Glomerular endothelial cell (primary cell): ENCODE data around the gene FASN. TPM values are rescaled to one million over a fixed set of nuclear protein-coding genes. Genes with fewer than 3 reads are reported as not detected.

Experiments
- DNase-seq: peaks from one replicate; pipeline ENCODE4 v3.0.0-alpha.2; 2011; ENCODE audit warnings: low read depth, low spot score; ENCODE audit errors: extremely low read depth
- total RNA-seq: library from RNA; depleted of rRNA; stranded (reverse); fragments of >200 nt; gene quantifications from 2 replicates; pipeline ENCODE4 v1.2.3, GENCODE V29; 2015

The FASN gene
- total RNA-seq, 1 donor from 2014 or later: 201 TPM

DNA sequence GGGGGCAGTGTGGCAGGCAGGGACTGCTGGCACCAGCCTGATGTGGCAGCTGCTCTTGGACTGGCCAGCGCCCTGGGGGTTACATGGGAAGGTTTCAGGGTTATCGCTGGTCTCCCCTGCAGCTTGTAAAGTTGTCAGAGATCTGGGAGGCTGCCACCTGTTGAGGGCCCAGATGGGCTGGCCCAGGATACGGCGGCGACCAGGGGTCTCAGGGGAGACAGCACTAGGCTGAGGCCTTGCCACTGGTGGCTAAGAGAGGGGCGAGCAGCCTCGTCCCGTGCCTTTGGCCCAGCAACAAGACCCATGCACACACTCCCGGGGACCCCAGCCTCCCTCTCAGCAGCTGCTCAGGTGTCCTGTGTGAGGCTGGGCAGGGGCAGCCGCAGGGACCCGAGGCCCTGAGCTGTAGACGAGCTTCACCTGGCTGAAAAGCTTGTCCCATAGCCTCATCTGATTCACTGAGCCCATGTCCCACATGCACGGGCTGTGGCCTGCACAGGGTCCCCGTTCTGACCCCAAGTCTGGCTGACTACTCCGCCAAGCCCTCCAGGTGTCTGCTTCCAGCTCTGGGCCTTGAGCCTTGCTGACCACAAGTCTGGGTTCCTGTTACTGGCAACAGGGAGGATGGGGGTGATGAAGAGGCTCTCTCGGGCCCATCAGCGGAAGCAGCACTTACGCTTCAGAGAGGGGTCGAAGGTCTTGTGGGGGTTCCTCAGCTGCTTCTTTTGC is 38.6 kb downstream of the FASN start:
- no peak for DNase-seq

DNA sequence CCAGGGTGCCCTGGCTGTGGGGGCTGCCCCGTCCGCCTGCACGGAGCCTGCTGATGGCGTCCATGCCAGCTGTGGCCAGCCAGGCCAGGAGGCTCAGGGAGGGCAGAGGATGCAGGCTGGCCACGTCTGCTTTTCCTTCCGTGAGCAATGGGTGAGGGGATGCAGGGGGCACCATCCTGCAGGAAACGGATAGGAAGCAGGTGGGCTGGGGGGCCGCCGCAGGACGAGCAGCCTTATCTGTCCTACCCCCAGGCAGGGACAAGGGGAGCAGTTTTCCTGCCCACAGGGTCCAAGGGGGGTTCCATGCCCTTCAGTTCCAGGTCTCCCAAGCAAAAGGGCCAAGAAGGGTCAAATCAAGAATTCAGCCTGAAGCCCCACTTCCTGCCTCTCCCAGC is 39.2 kb downstream of the FASN start:
- no peak for DNase-seq

DNA sequence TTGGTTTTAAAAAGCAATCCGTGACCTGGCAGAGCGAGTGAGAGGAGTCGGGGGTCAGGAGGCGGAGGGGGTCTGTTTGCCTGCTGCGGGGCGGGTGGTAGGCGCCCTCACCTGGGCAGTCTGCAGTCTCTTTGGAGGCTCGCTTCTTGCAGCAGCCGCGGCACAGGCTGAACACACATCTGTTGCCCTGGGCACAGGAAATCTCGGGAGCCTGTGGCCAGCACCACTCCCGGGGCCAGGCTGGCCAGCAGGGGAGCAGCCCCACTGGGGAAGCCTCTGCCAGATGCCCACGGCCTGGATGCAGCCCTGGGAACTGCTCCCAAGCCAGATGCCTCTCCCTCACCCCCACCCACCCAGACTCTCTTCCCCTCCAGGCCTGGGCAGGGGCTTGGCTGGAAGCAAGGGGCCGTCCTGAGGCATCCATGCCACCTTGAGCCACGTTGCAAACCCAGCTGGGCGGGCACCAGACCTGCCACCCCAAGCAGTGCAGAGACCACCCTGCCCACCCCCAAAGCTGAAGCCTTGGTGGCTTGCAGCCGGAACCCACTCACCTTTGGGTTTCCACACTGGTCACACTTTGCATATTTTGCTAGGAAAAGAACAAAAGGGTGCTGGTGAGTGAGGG is 39.7 kb downstream of the FASN start:
- DNase-seq: no peak

DNA sequence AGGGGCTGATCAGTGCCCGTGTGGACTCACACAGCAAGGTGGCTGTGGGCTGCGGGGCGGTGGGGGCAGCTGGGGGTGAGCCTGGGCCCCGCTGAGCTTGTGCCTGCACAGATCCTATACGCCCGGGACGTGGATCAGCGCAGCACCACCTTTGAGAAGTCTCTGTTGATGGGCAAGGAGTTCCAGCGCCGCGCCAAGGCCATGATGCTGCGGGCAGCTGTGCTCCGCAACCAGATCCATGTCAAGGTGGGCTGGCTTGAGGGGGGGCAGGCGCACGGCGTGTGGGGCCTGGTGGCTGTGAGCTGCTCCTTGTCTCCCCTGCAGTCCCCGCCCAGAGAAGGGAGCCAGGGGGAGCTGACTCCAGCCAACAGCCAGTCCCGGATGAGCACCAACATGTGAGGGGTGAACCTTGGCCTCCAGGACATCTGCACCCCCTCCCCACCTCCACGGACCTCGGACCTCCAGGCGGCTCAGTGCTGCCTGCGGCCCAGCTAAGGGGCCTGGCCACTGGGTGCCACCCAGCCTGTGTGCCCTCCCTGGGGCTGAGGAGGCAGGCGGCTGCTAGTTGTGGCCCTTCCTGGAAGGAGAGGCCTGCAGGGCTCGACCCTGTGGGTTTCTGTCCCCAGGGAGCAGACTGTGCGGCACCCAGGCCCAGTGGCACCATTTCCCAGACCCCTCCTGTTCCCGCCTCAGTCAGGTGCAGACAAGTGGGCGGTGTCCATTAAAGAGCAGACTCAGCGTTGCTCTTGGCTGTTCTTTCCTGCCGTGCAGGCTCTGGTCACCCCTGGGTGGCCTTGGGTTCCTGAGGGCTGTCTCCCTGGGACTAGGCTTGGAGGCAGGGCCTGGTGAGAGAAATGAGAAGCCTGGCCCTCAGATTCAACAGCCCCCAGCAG is 41.1 kb downstream of the FASN start:
- DNase-seq: no peak

DNA sequence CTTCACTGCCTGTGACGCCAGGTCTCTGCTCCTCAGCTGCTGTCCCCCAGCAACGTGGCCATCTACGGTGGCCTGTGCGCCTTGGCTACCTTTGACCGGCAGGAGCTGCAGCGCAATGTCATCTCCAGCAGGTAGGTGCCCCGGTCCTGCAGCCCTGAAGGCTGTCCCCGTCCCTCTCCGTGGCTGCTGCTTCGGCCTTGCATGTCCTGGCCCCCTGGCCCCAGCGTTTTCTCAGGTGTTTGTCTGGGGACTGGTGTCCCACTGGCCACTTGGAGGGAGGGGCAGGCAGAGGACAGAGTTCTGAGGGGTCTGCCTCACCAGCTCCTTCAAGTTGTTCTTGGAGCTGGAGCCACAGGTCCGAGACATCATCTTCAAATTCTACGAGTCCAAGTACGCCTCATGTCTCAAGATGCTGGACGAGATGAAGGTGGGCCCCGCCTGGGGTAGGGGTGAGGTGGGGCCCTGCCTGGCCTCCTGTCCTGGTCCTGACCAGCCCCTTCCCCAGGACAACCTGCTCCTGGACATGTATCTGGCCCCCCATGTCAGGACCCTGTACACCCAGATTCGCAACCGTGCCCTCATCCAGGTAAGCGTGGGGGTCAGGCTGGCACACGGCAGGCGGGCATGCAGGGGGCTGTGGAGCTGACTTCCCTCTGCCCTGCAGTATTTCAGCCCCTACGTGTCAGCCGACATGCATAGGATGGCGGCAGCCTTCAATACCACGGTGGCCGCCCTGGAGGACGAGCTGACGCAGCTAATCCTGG is 41.9 kb downstream of the FASN start:
- no peak for DNase-seq

DNA sequence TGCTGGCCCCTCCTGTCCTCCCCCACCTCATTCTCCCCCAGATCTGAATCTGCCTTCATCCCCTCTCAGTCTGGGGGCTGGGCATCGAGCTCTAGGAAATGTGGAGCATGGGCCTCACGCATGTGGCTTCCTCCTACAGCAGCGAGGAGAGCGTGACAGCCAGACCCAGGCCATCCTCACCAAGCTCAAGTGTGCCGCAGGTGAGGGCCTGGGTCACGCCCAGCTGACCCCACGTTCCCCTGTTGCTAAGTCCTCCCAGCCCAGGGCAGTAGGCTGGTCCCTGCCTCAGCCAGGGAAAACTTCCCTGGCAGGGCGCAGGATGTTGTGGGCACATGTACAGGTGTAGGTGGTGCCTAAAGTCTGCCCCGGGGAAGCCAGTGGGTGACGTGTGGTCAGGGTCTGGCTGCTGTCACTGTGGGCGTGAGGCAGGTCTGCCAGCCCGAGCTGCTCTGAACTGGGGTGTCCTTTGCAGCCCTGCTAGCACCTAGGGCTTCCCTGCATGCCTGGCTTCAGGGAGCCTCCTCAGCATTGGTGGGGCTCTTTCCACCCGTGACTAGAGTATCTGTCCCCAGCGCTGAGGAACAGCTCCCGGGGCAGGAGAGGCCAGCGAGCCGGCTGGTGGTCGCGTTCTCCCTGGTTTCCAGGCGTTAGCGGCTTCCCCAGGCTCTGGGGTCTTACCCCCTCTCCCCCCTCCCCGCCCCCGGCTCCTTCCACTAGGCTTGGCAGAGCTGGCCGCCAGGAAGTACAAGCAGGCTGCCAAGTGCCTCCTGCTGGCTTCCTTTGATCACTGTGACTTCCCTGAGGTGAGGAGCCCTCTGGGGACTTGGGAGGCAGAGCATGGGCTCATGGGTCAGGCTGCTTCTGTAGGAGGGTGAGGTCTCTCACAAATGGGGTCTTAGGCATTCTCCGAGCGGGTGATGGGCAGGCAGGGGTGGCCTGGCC is 42.7 kb downstream of the FASN start:
- DNase-seq: no peak

DNA sequence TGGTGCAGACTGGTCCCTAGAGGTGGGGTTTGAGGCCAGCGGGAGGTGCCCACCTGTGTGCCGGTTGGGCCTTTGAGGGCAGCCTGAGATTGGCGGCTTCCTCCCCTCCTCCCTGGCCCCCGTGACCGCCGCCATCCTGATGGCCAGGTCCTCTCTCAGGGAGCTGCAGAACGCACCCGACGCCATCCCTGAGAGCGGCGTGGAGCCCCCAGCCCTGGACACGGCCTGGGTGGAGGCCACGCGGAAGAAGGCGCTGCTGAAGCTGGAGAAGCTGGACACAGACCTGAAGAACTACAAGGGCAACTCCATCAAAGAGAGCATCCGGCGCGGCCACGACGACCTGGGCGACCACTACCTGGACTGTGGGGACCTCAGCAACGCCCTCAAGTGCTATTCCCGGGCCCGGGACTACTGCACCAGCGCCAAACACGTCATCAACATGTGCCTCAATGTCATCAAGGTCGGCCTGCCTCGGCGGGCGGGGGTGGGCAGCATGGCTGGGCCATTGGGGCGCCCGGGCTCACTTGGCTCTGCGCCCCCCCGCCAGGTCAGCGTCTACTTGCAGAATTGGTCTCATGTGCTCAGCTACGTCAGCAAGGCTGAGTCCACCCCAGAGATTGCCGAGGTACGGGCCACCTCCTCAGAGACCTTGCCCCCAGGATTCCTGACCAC is 43.5 kb downstream of the FASN start:
- no peak for DNase-seq

DNA sequence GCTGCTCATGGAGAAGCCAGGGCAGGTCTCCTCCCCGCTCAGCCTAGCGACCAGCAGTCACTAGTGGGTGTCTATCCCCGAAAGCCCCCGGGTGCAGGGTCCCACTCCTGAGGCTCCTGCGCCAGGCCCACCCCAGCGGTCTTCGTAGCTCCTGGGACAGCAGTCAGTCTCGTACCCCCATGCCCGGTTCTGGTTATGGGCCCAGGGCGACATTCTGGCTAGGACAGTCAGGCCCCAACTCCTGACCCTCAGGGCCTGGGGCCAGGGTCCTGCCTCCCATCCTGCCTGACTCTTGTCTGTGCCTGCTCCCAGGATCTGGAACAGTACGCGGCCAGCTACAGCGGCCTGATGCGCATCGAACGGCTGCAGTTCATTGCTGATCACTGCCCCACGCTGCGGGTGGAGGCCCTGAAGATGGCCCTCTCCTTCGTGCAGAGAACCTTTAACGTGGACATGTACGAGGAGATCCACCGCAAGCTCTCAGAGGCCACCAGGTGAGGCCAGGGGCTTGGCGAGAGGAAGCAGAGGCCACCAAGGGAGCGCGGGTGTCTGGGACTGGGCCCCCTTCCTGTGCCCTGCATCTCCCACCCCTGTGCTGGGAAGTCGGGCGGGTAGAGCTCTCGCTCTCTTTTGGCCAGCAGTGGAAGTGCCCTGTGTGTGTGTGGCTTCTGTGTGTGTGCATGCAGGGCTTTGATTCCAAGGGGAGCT is 44.3 kb downstream of the FASN start:
- no peak for DNase-seq

DNA sequence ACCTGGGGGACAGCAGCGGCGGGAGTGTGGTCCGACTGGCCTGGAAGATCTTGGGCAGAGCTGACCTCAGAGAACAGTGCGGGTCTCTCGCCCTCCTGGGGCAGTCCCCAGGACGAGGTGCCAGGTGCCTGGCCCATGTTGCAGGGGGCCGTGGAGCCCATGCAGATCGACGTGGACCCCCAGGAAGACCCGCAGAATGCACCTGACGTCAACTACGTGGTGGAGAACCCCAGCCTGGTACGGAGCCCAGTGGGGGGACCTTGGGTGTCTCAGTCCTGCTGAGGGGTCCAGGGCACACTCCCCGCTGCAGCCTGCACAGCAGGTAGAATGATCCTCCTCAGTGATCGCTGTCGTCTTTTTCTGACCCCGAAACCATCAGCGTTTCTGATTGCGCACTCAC is 44.9 kb downstream of the FASN start:
- DNase-seq: no peak

DNA sequence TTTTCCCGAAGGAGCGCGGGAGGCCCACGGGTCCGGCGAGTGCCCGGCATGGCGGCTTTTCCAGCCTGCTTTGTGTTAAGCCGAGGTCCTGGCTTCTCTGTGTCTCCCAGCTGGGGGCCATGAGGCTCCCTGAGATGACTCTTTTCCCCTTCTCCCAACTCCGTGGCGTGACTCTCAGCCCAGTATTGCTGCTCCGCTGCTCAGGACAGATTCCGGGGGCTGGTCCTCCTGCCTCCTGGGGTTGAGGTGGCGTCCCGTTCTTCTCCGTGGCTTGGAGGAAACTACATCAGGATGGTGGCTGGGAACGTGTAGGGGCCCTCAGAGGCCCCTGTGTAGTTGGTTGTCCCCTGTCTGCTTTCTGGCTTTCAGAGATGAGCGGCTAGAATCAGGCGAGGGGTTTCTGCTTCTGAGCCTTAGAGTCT is 45.4 kb downstream of the FASN start:
- DNase-seq: no peak

DNA sequence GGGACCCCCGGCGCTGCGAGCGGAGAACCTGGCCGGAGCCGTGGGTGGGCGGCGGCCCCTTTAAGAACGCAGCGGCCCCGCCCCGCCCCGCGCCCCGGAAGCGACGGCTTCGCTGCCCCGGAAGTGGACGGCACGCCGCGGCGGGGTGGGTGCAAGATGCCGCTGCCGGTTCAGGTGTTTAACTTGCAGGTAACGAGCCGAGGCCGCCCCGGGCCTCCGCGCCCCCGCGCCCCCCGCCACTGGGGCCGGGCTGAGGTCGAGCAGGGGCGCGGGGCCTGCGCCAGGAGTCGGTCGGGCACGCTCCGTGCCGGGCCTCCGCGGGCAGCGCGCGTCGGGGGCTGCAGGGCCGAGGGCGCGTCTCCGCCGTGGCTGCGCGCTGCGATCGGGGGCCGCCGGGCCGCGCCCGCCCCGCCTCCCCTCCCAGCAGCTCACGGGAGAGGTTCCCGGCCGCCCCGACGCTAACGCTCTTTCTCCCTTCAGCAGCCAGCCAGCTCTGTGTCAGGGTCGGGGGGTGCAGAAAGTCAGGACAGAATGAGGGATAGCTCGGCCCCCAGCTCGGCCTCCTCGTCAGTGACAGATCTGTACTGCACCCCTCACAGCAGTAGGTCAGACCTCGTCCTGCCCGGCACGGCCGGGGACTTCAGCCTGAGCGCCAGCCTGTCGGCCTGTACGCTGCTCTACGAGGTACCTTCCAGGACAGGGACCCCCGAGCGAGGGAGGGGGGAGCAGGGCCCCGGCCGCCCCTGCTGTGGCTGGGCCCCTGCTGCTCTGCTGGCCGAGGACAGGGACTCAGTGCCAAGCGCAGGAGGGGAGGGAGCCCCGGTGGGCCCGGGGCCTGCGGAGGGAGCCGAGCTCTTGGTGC is 46.0 kb downstream of the FASN start, which contains the start of the genes GPS1 and RFNG:
TSS of gene GPS1 (plus strand) at position 123 of the 862 bp plus-strand sequence. CDS start at position 157, 34 bp downstream.
TSS of gene RFNG (minus strand) at position 36 of the 862 bp plus-strand sequence. CDS start 45 bp downstream, outside the sequence.
- DNase-seq: no peak

DNA sequence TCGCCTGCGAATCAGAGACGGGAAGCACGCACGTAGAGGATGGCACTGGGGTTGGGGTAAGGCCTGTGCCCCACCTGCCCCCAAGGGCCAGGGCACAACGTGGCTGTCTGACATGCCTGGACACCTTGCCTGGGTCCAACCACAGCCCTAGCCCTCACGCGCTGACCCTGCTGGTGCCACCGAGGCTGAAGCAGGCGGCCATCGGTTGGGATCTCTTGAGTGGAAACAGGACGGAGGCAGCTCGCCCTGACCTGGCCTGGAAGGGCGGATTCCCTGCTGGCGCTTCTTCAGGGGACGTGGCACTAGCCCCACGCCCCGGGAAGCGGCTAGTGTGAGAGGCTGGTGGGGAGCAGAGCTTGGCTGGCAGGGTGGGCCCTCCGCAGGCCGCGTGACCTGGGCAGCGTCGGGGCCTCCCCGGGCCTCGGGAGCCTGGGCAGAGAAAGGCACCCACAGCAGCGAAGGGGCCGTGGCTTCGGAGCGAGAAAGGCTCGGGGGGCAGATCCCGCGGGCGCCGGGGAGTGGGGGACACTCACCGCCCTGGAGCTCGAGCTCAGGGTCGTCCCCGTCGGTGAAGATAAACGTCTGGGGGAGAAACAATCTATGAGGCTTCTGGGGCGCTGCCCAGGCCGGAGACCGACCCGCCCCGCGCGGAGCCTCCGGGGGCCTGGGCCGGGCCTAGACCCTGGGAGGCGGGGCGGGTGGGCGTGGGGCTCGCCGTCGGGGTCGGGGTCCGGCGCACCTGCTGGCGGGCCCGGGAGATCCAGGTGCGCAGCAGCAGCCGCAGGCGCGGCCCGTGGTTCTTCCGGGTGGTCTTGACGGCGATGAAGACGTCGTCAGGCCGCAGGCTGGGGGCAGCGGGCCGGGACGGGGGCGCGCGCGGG is 47.0 kb downstream of the FASN start:
- DNase-seq: no peak

DNA sequence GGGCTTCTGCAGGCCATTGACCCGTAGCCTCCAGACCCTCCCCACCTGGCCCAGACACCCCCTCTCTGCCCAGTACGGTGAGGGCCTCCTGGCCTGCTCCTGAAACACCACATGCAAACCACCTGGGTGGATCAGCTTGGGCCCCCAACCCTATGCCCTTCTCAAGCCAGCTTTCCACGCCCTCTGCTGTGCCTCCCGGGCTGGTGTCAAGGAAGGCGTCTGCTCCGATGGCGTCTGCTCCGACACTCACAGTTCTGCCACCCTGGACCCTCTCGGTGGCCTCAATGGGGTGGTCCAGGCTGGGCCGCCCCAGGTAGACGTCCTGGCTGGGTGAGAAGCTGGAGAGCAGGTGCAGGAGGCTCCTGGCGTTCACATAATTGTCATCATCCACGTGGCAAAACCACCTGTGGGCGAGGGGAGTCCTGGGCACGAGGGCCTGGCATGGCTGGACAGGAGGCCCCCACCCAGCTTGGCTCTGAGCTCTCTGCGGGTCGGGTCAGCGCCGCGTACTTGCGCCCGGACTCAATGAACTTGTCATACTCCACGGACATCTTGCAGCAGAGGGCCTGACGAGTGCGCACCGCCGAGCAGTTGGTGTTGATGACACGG is 47.8 kb downstream of the FASN start:
- no peak for DNase-seq

DNA sequence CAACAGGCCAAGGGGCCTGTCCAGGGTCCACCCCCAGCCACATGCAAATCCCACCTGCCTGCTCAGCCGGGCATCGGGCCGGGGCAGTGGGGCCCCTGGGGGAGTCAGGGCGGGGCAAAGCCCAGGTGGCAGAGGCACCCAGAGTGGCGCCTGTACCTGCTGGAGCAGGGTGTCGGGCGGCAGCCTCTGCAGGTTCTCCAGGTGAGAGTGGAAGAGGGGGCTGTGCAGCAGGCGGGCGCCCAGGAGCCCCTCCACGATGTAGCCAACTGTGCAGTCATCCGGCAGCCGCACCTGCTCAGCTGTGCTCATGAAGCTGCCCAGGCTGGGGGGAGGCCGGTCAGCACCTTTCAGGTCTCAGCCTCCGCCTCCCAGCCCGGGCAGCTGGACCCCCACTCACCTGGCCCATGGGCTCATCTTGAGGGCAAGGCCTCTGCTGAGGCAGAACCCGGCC is 48.5 kb downstream of the FASN start:
- no peak for DNase-seq

DNA sequence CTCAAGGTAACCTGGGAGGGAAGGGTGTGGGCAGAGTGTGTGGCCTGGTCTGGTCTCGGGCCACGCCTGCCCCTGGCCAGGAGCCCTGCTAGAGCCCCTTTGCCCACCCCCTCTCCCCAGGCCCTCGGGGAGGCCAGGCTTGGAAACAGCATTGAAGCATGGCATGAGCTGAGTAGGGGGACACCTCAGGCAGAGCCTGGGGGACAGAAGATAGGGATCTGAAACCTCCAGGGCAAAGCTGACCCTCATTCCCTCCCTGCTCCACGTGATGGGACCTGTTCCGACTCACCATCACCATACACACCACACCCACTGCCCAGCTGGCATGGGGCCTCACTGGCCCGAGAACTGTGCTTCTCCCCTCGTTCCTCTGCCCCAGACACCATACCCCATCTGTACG is 48.9 kb downstream of the FASN start:
- DNase-seq: no peak

DNA sequence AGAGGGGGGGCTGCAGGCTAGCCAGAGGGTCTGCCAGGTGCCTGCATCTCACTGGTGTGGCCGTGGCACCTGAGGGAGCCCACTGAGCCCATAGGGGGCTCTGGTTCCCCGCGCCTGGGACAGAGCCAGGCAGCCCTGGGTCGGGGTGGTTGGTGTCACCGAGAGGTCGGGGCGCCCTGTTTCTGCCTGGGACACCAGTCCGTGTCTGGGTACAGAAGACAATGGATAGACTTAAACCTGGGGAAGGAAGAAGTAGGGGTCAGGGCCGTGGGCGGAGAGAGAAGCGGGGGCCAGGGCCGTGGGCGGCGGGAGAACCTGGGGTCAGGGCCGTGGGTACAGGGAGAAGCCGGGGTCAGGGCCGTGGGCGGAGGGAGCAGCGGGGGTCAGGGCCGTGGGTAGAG is 49.5 kb downstream of the FASN start:
- no peak for DNase-seq
